GM23338 (cell line): ENCODE results near the gene GHRL. TPM values are rescaled to one million over a fixed set of nuclear protein-coding genes. Genes with fewer than 3 reads are reported as not detected.

Source experiments
- ATAC-seq: fragments of 200-7000 bp; cut with Tn5 transposase; 3 replicates; pipeline ENCODE4 v1.9.1; 2020
- DNase-seq: peaks from one replicate; pipeline ENCODE4 v3.0.0-alpha.2; 2015; ENCODE audit warnings: low spot score
- H2AFZ ChIP-seq: fragments of 200-600 bp; sonication (generic); 2 replicates; pipeline ENCODE4 v1.8.0; 2016; ENCODE audit warnings: antibody characterized with exemption, mild to moderate bottlenecking, moderate library complexity
- H3F3A ChIP-seq: fragments of 200-600 bp; sonication (generic); replicated peaks from 2 replicates; pipeline ENCODE4 v1.8.0; 2017; ENCODE audit warnings: antibody characterized with exemption, mixed run types, low read depth
- H3K27ac ChIP-seq: fragments of 200-600 bp; sonication (generic); 2 replicates; pipeline ENCODE4 v1.6.1; 2016; ENCODE audit warnings: low read depth
- H3K27me3 ChIP-seq: fragments of 200-600 bp; sonication (generic); 2 replicates; pipeline ENCODE4 v1.8.0; 2016; ENCODE audit warnings: mild to moderate bottlenecking, mixed run types, moderate library complexity; ENCODE audit not compliant: insufficient read depth
- H3K36me3 ChIP-seq: fragments of 200-600 bp; sonication (generic); 2 replicates; pipeline ENCODE4 v1.8.0; 2016; ENCODE audit warnings: mild to moderate bottlenecking; ENCODE audit not compliant: insufficient read depth
- H3K4me1 ChIP-seq: fragments of 200-600 bp; sonication (generic); 2 replicates; pipeline ENCODE4 v1.8.0; 2016; ENCODE audit warnings: mild to moderate bottlenecking, moderate library complexity; ENCODE audit not compliant: insufficient read depth
- H3K4me2 ChIP-seq: fragments of 200-600 bp; sonication (generic); 2 replicates; pipeline ENCODE4 v1.7.1; 2017; ENCODE audit warnings: mixed run types
- H3K4me3 ChIP-seq: fragments of 200-600 bp; sonication (generic); 2 replicates; pipeline ENCODE4 v1.6.1; 2016; ENCODE audit warnings: mixed run types
- H3K79me2 ChIP-seq: fragments of 200-600 bp; sonication (generic); replicated peaks from 2 replicates; pipeline ENCODE4 v1.8.0; 2017; ENCODE audit warnings: mild to moderate bottlenecking; ENCODE audit not compliant: insufficient read depth
- H3K9me2 ChIP-seq: fragments of 200-600 bp; sonication (generic); 2 replicates; pipeline ENCODE4 v1.8.0; 2017; ENCODE audit not compliant: insufficient read depth
- H4K20me1 ChIP-seq: fragments of 200-600 bp; sonication (generic); replicated peaks from 2 replicates; pipeline ENCODE4 v1.8.0; 2017; ENCODE audit warnings: mild to moderate bottlenecking; ENCODE audit not compliant: insufficient read depth
- H3K27ac Mint-ChIP-seq: 2 replicates; pipeline ENCODE4 v1.8.0; 2020; ENCODE audit warnings: inconsistent platforms, mild to moderate bottlenecking, moderate library complexity, mixed read lengths
- H3K27me3 Mint-ChIP-seq: 3 replicates; pipeline ENCODE4 v1.8.0; 2022; ENCODE audit warnings: low read depth, mild to moderate bottlenecking, moderate library complexity, mixed read lengths, inconsistent platforms; ENCODE audit not compliant: insufficient read depth, poor library complexity
- H3K36me3 Mint-ChIP-seq: 3 replicates; pipeline ENCODE4 v1.8.0; 2021; ENCODE audit warnings: low read depth, mild to moderate bottlenecking, inconsistent platforms, moderate library complexity, mixed read lengths
- H3K4me1 Mint-ChIP-seq: 3 replicates; pipeline ENCODE4 v1.8.0; 2020; ENCODE audit warnings: mild to moderate bottlenecking, inconsistent platforms, mixed read lengths
- H3K4me3 Mint-ChIP-seq: 3 replicates; pipeline ENCODE4 v1.8.0; 2021; ENCODE audit warnings: moderate library complexity, mild to moderate bottlenecking, inconsistent platforms, mixed read lengths
- H3K9me3 Mint-ChIP-seq: 3 replicates; pipeline ENCODE4 v1.8.0; 2020; ENCODE audit warnings: moderate library complexity, mild to moderate bottlenecking, inconsistent platforms, mixed read lengths
- CREB1 ChIP-seq: fragments of 250-450 bp; sonication (Bioruptor Pico); IDR thresholded peaks from 2 replicates; pipeline ENCODE4 v1.5.0; 2020; ENCODE audit warnings: low read depth, mild to moderate bottlenecking, moderate library complexity
- CTCF ChIP-seq, 2 experiments: fragments of 200-600 bp in 1 of 2; sonication (generic) in 1 of 2; conservative IDR thresholded peaks; 2 replicates each; pipeline versions ENCODE4 v1.5.1 to v1.6.1; 2016 to 2017; ENCODE audit warnings: antibody characterized with exemption in 2 of 2, low read depth in 2 of 2, mild to moderate bottlenecking in 2 of 2, moderate library complexity in 1 of 2
- ETS1 ChIP-seq: IDR thresholded peaks from 2 replicates; pipeline ENCODE4 v1.6.1; 2016; ENCODE audit warnings: antibody characterized with exemption
- EZH2 ChIP-seq: fragments of 200-600 bp; sonication (generic); IDR thresholded peaks from one replicate; pipeline ENCODE4 v1.8.0; 2017; ENCODE audit warnings: antibody characterized with exemption, mild to moderate bottlenecking, low read depth; ENCODE audit not compliant: unreplicated experiment
- EZH2phosphoT487 ChIP-seq: fragments of 200-600 bp; sonication (generic); IDR thresholded peaks from one replicate; pipeline ENCODE4 v1.8.1; 2018; ENCODE audit warnings: antibody characterized with exemption; ENCODE audit not compliant: unreplicated experiment
- JUNB ChIP-seq: IDR thresholded peaks from one replicate; pipeline ENCODE4 v1.6.1; 2016; ENCODE audit warnings: antibody characterized with exemption; ENCODE audit not compliant: unreplicated experiment
- NANOG ChIP-seq: IDR thresholded peaks from 2 replicates; pipeline ENCODE4 v1.6.1; 2016; ENCODE audit warnings: antibody characterized with exemption, borderline replicate concordance
- POLR2AphosphoS5 ChIP-seq: IDR thresholded peaks from 2 replicates; pipeline ENCODE4 v1.6.1; 2016; ENCODE audit warnings: antibody characterized with exemption, low read depth
- REST ChIP-seq: IDR thresholded peaks from one replicate; pipeline ENCODE4 v1.6.1; 2018; ENCODE audit warnings: antibody characterized with exemption; ENCODE audit not compliant: unreplicated experiment
- STAT1 ChIP-seq: IDR thresholded peaks from one replicate; pipeline ENCODE4 v1.6.1; 2016; ENCODE audit warnings: antibody characterized with exemption; ENCODE audit not compliant: unreplicated experiment
- ZNF114 ChIP-seq: fragments of 250-450 bp; sonication (Bioruptor Pico); IDR thresholded peaks from 2 replicates; pipeline ENCODE4 v1.5.0; 2020; ENCODE audit warnings: mild to moderate bottlenecking, moderate library complexity
- ZNF331 ChIP-seq: fragments of 250-450 bp; sonication (Bioruptor Pico); IDR thresholded peaks from 2 replicates; pipeline ENCODE4 v1.5.0; 2020; ENCODE audit warnings: low read depth, mild to moderate bottlenecking, moderate library complexity
- polyA plus RNA-seq: library from polyadenylated mRNA; unstranded; fragments of >200 nt; fragmentation: Nextera tagmentation; extraction: Ambion mirVana; gene quantifications from 2 replicates; pipeline ENCODE4 v1.2.1, GENCODE V29; 2016
- total RNA-seq: library from RNA; depleted of rRNA; stranded (reverse); fragments of >200 nt; shearing (Covaris generic); gene quantifications from 2 replicates; pipeline ENCODE4 v1.2.3, GENCODE V29; 2014
- TF ChIP-seq, protein P1 (sequence below): fragments of 250-450 bp; sonication (Bioruptor Pico); IDR thresholded peaks from 2 replicates; pipeline ENCODE4 v1.5.0; 2020; ENCODE audit warnings: mild to moderate bottlenecking, moderate library complexity

The GHRL gene
- total and polyA plus RNA-seq, 2 experiments from 2014 or later: 0.78 TPM; not detected in 1

DNA sequence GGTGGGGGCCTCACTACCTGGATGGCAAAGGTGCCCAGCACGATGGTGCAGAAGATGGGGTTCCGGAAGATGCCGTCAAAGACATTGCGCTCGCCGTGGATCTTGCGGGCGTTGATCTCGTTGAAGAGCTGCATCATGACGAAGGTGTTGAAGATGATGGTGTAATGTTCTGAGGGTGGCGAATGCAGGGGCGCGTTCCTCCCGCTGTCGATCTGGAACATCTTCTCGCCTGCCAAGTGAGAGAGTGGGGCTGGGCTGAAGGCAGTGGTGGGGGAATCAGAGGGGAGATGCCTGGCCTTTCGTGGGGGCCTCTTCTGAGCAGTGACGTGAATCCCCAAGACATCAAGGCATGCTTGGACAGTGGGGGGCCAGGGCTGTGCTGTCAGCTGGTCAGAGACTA is 47.7 kb upstream of the GHRL start:
- H3K9me2 ChIP-seq: no peaks in the 10 kb centered on the region
- no peak overlapping the region for H3K27ac ChIP-seq
- no peaks in the 10 kb centered on the region; the same call in 2 of the 3 replicates for H3K36me3 Mint-ChIP-seq
- no peaks in the 10 kb centered on the region for H3K36me3 ChIP-seq
- no peaks in the 10 kb centered on the region for H4K20me1 ChIP-seq
- peaks cover 1% of the 10 kb centered on the region for H3K27me3 Mint-ChIP-seq
- H3K27me3 ChIP-seq: no peaks in the 10 kb centered on the region
- no peak for TF ChIP-seq EZH2
- no peak for TF ChIP-seq ZNF114 (CRISPR knock-in tag)
- TF ChIP-seq STAT1: no peak
- TF ChIP-seq NANOG: no peak
- no peak for TF ChIP-seq POLR2AphosphoS5
- no peak for TF ChIP-seq CTCF (conservative IDR thresholded peaks at IDR 0.05; ENCODE audit: low read depth in 2 of 2)
- TF ChIP-seq ZNF331 (CRISPR knock-in tag): no peak
- no peak for TF ChIP-seq JUNB
- no peak for TF ChIP-seq ETS1
- TF ChIP-seq, protein P1, sequence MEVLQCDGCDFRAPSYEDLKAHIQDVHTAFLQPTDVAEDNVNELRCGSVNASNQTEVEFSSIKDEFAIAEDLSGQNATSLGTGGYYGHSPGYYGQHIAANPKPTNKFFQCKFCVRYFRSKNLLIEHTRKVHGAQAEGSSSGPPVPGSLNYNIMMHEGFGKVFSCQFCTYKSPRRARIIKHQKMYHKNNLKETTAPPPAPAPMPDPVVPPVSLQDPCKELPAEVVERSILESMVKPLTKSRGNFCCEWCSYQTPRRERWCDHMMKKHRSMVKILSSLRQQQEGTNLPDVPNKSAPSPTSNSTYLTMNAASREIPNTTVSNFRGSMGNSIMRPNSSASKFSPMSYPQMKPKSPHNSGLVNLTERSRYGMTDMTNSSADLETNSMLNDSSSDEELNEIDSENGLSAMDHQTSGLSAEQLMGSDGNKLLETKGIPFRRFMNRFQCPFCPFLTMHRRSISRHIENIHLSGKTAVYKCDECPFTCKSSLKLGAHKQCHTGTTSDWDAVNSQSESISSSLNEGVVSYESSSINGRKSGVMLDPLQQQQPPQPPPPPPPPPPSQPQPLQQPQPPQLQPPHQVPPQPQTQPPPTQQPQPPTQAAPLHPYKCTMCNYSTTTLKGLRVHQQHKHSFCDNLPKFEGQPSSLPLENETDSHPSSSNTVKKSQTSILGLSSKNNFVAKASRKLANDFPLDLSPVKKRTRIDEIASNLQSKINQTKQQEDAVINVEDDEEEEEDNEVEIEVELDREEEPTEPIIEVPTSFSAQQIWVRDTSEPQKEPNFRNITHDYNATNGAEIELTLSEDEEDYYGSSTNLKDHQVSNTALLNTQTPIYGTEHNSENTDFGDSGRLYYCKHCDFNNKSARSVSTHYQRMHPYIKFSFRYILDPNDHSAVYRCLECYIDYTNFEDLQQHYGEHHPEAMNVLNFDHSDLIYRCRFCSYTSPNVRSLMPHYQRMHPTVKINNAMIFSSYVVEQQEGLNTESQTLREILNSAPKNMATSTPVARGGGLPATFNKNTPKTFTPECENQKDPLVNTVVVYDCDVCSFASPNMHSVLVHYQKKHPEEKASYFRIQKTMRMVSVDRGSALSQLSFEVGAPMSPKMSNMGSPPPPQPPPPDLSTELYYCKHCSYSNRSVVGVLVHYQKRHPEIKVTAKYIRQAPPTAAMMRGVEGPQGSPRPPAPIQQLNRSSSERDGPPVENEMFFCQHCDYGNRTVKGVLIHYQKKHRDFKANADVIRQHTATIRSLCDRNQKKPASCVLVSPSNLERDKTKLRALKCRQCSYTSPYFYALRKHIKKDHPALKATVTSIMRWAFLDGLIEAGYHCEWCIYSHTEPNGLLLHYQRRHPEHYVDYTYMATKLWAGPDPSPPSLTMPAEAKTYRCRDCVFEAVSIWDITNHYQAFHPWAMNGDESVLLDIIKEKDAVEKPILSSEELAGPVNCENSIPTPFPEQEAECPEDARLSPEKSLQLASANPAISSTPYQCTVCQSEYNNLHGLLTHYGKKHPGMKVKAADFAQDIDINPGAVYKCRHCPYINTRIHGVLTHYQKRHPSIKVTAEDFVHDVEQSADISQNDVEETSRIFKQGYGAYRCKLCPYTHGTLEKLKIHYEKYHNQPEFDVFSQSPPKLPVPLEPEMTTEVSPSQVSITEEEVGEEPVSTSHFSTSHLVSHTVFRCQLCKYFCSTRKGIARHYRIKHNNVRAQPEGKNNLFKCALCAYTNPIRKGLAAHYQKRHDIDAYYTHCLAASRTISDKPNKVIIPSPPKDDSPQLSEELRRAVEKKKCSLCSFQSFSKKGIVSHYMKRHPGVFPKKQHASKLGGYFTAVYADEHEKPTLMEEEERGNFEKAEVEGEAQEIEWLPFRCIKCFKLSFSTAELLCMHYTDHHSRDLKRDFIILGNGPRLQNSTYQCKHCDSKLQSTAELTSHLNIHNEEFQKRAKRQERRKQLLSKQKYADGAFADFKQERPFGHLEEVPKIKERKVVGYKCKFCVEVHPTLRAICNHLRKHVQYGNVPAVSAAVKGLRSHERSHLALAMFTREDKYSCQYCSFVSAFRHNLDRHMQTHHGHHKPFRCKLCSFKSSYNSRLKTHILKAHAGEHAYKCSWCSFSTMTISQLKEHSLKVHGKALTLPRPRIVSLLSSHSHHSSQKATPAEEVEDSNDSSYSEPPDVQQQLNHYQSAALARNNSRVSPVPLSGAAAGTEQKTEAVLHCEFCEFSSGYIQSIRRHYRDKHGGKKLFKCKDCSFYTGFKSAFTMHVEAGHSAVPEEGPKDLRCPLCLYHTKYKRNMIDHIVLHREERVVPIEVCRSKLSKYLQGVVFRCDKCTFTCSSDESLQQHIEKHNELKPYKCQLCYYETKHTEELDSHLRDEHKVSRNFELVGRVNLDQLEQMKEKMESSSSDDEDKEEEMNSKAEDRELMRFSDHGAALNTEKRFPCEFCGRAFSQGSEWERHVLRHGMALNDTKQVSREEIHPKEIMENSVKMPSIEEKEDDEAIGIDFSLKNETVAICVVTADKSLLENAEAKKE: no peak
- TF ChIP-seq EZH2phosphoT487: no peak
- TF ChIP-seq CREB1 (CRISPR knock-in tag): no peak
- no peak for TF ChIP-seq REST
- no peak overlapping the region for H3K4me3 Mint-ChIP-seq
- no peaks in the 10 kb centered on the region; the same call in 1 of the 3 replicates for H3K4me1 Mint-ChIP-seq
- no peak for ATAC-seq
- H3K4me2 ChIP-seq: no peak overlapping the region
- H3K9me3 Mint-ChIP-seq: no peaks in the 10 kb centered on the region; the same call in 2 of the 3 replicates
- no peaks in the 10 kb centered on the region for H3K79me2 ChIP-seq
- no peak overlapping the region for H3K4me3 ChIP-seq
- H2AFZ ChIP-seq: no peak overlapping the region
- H3F3A ChIP-seq: no peaks in the 10 kb centered on the region
- no peak for DNase-seq
- no peak overlapping the region for H3K27ac Mint-ChIP-seq
- no peaks in the 10 kb centered on the region for H3K4me1 ChIP-seq
